Hematopoietic multipotent progenitor cell treated with erythropoietin and hydrocortisone succinate and interleukin-3 and kit ligand, for 8 days (in vitro differentiated cells): Measurements from ENCODE around the gene LGALS4.
"Not testable (repeated sequence)": the region's sequence is repeated elsewhere in the genome, so short reads cannot be mapped to it uniquely, and the experiment has no call there.

ENCODE experiments used
- DNase-seq: peaks from one replicate; pipeline ENCODE4 v3.0.0-alpha.2; 2015

Gene LGALS4

GRCh38 chr19:38793177-38793576, 19.6 kb downstream of the LGALS4 start:
- no peak for DNase-seq

- DNase-seq, result peak; percentile 37
Observed at GRCh38 chr19:38792250-38793111, 20.3 kb downstream of the LGALS4 start.

DNA sequence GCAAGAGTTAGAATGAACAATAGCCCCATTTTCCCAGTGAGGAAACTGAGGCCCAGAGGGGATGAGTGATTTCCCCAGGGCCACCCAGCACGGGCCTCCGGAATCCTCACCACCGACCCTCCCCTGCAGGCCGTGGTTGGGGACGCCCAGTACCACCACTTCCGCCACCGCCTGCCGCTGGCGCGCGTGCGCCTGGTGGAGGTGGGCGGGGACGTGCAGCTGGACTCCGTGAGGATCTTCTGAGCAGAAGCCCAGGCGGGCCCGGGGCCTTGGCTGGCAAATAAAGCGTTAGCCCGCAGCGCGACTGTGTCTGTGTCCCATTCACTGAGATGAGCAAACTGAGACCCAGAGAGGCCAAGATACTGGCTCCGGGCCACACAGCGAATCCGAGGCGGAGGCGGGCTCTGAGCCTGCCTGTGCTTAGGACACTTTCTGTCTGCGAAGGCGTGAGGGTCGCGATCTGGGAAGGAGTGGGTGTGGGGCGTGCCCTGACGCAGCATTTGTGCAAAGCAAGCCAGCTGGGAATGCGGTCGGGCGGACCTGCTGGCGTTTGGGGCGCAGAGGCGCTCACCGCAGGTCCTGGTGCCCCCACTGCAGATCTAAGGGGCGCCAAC, 21.2 kb downstream of the LGALS4 start:
- DNase-seq, result not testable (repeated sequence)

DNA sequence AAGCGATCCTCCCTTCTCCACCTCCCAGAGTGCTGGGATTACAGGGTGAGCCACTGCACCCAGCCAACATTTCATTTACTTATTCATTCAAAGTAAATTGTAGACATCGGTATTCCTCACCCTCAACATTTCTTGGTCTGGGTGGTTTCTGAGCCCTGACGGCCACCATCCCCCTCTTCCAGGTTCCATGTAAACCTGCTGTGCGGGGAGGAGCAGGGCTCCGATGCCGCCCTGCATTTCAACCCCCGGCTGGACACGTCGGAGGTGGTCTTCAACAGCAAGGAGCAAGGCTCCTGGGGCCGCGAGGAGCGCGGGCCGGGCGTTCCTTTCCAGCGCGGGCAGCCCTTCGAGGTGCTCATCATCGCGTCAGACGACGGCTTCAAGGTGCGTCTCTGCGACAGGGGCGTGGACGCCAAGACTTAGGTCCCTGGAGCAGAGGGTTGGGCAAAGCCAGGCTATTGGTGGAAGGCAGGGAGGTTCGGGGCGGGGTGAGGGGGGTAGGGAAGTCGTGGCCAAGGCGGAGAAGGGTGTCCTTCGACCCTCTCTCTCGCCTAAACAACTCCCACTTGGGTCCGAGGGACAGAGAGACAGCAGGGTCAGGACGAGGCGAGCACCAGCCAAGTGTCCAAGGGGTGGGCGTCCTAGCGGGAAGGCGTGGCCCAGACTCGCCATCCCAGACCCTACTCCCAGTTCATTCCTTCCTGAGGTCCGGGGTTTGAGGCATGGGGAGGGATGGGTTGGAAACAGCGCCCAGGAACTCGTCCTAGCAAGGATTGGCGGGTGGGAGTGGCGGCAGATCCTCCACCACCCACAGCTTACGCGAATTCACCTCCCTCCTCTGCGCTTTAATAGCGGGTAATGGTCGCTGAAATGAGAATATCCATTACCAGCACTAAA, 22.0 kb downstream of the LGALS4 start:
- DNase-seq, result not testable (repeated sequence)

- no peak for DNase-seq
Observed at GRCh38 chr19:38788478-38789243, 24.1 kb downstream of the LGALS4 start, which contains the start of gene LGALS7B. Gene LGALS7B (plus strand): TSS chr19:38789200. CDS start chr19:38789227, 27 bp downstream.

DNA sequence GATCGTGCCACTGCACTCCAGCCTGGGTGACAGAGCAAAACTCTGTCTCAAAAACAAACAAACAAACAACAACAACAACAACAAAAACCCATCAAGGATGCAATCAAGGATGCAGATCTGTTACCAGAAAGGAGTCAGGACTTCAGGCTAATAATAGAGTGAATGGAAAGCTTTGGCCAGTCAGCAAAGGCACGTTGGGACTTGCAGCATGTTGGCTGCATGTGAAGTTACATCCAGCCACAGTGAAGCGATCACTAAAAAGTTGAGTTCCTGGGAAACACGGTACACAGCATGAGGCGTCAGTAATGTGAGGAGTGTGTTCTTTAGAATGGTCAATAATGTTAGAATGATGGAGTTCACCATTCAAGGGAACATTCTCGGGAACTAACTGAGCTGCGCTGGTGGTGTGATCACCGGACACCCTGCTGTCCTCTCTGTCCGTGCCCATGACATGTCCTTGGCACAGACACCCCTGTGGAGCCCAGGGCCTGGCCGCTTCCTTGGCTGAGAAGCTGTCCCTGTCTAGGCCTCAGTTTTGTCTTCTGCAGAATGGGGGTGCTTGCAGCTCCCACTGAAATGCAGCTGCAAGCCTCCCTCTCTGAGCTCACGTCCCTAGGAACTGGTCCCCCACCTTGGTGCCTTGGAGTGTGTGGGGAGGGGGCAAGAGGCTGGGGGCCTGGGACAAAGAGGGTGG, 26.0 kb downstream of the LGALS4 start:
- no peak for DNase-seq

GRCh38 chr19:38786061-38786460, 26.7 kb downstream of the LGALS4 start:
- not testable (repeated sequence) for DNase-seq

DNA sequence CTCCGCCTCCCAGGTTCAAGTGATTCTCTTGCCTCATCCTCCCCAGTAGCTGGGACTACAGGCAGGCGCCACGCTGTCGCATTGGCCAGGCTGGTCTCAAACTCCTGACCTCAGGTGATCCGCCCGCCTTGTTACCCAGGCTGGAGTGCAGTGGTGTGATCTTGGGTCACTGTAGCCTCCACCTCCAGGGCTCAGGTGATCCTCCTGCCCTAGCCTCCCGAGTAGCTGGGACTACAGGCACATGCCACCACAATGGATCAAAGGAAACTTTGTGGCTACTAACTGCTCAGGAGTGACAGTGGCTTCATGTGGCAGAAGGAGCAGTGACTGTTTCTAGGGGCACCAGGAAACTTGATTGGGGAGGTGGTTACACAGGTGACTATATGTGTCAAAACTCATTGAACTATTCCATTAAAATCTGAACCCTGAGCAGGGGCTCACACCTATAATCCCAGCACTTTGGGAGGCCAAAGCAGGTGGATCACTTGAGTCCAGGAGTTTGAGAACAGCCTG, 27.5 kb downstream of the LGALS4 start:
- no peak for DNase-seq

DNA sequence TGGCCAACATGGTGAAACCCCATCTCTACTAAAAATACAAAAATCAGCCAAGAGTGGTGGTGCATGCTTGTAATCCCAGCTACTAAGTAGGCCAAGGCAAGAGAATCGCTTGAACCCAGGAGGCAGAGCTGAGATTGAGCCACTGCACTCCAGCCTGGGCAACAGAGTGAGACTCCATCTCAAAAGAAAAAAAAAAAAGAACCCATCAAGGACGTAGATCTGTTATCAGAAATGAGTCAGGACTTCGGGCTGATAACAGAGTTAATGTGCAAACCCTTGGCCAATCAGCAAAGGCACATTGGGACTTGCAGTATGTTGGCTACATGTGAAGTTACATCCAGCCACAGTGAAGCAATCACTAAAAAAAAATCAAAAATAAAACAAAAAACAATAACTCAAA, 28.5 kb downstream of the LGALS4 start:
- DNase-seq, result peak; percentile 28

- DNase-seq, result not testable (repeated sequence)
Observed at GRCh38 chr19:38782212-38782611, 30.5 kb downstream of the LGALS4 start.

GRCh38 chr19:38781058-38781457, 31.7 kb downstream of the LGALS4 start:
- DNase-seq, result peak; percentile 88

GRCh38 chr19:38780443-38780842, 32.3 kb downstream of the LGALS4 start:
- DNase-seq, result no peak

GRCh38 chr19:38778733-38779132, 34.0 kb downstream of the LGALS4 start:
- no peak for DNase-seq

GRCh38 chr19:38774181-38774950, 38.4 kb downstream of the LGALS4 start:
- no peak for DNase-seq

- DNase-seq, result no peak
Observed at GRCh38 chr19:38773469-38774177, 39.1 kb downstream of the LGALS4 start, which contains the start of gene LGALS7. Gene LGALS7 (minus strand): TSS chr19:38773517. CDS start chr19:38773492, 25 bp downstream.

- not testable (repeated sequence) for DNase-seq
Observed at GRCh38 chr19:38771569-38771968, 41.2 kb downstream of the LGALS4 start.

- DNase-seq, result not testable (repeated sequence)
Observed at GRCh38 chr19:38770949-38771275, 41.8 kb downstream of the LGALS4 start.

DNA sequence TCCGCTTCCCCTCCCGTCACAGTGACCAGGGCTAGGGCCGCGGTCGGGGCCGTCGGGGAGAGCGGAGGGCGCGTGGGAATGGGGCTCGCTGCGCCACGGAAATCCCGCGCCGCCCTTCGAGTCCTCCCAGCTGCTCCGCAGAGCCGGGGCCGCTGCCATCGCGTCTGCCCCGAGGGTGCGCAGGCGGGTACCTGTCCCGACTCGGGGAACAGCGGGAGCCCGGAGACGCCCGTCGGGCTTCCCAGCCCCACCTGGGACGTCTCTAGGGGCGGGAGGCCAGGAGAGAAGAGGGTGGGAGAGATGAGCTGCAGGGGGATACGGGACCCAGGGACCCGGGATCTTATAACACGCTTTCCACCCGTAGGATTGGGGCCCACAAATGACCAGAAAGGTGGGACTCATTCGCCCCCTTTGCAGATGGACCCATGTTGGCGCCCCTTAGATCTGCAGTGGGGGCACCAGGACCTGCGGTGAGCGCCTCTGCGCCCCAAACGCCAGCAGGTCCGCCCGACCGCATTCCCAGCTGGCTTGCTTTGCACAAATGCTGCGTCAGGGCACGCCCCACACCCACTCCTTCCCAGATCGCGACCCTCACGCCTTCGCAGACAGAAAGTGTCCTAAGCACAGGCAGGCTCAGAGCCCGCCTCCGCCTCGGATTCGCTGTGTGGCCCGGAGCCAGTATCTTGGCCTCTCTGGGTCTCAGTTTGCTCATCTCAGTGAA, 42.4 kb downstream of the LGALS4 start:
- not testable (repeated sequence) for DNase-seq

- DNase-seq, result peak; percentile 85
Observed at GRCh38 chr19:38769635-38770211, 43.0 kb downstream of the LGALS4 start.
